Endothelial cell of umbilical vein (primary cell): ENCODE data around the gene LFNG.

Experiments used
- CTCF ChIP-seq, 2 donors: IDR thresholded peaks; 1 replicate in 1 of 2; 2 replicates in 1 of 2; pipeline ENCODE4 v1.5.1; 2011; ENCODE audit warnings: low read length in 2 of 2, mild to moderate bottlenecking in 2 of 2, moderate library complexity in 2 of 2, control low read depth in 1 of 2, inconsistent platforms in 1 of 2, low read depth in 1 of 2; ENCODE audit not compliant: insufficient read depth in 1 of 2; ENCODE audit errors: extremely low read depth in 1 of 2
- EZH2 ChIP-seq: IDR thresholded peaks from 2 replicates; pipeline ENCODE4 v1.6.1; 2012; ENCODE audit warnings: borderline replicate concordance, low read depth, mild to moderate bottlenecking, moderate library complexity, low read length, inconsistent platforms; ENCODE audit not compliant: severe bottlenecking
- JUN ChIP-seq: IDR thresholded peaks from 2 replicates; pipeline ENCODE4 v1.6.1; 2011; ENCODE audit warnings: borderline replicate concordance, low read depth; ENCODE audit not compliant: insufficient read length, insufficient read depth

DNA sequence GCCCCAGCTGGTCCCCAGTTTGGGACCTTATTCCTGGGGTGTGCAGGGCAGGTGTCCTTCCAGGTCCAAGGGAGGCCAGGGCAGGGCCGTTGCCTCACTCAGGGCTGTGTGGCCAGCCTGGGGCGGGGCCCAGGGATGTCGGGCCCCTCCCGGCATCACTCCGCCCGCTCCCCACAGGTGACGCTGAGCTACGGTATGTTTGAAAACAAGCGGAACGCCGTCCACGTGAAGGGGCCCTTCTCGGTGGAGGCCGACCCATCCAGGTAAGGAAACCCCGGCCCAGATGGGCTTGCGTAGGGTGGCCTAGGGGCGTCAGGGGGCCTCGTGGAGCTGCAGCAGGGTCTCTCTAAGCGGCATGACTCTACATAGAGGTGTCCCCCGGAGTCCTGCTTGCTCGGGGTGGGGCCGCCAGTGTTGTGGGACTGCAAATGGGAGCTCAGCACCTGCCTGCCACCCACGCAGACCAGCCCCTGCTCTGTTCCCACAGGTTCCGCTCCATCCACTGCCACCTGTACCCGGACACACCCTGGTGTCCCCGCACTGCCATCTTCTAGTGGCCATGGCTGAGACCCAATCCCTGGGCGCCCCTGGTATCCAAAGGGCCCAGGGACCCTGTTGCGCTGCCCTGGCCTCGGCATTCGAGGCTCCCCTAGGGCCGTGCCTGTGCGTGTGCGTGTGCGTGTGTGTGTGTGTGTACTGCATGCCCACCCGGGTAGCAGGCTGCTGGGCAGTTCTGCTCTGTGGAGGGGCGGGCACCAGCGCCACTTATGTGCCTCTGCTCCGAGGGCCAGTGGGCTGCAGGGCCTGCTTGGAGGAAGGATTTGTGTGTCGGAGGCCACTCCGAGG is 7.3 kb downstream of the LFNG start:
- TF ChIP-seq CTCF (IDR thresholded peaks at IDR 0.05; ENCODE audit: extremely low read depth in 1 of 2, insufficient read depth in 1 of 2, low read depth in 1 of 2, low read length in 2 of 2), result no peak
- no peak for TF ChIP-seq JUN
- no peak for TF ChIP-seq EZH2
